SK-N-SH (cell line): Measurements from ENCODE around the gene AMZ1. TPM values are rescaled to one million over a fixed set of nuclear protein-coding genes. Genes with fewer than 3 reads are reported as not detected.

ENCODE experiments used
- CTCF ChIA-PET: fragments of 300-600, 350-600 bp; formaldehyde crosslinking; extraction: SDS; loops from one replicate; lab custom pipeline; 2021; lab: Yijun Ruan, JAX
- POLR2A ChIA-PET: fragments of 350-600 bp; sonication (Branson Sonifier 250); formaldehyde crosslinking; extraction: SDS; loops from one replicate; lab custom pipeline; 2020; ENCODE audit warnings: antibody characterized with exemption, inconsistent platforms; lab: Yijun Ruan, JAX
- DNase-seq: peaks from one replicate; pipeline ENCODE4 v3.0.0; 2012
- H2AFZ ChIP-seq: fragments of 200-600 bp; sonication (generic); 2 replicates; pipeline ENCODE4 v1.8.1; 2016; ENCODE audit warnings: antibody characterized with exemption, mild to moderate bottlenecking, low read depth
- H3F3A ChIP-seq: fragments of 200-600 bp; sonication (generic); replicated peaks from 2 replicates; pipeline ENCODE3; 2016; ENCODE audit warnings: antibody characterized with exemption, mild to moderate bottlenecking; ENCODE audit not compliant: insufficient read depth
- H3K27ac ChIP-seq, 2 experiments: fragments of 200-500 bp in 1 of 2; fragments of 200-600 bp in 1 of 2; sonication (Bioruptor generic) in 1 of 2; sonication (generic), shearing (Covaris generic) in 1 of 2; 2 replicates each; pipeline versions ENCODE4 v1.5.1 to v1.6.1; 2014 to 2016; ENCODE audit warnings: low read depth in 2 of 2, inconsistent platforms in 1 of 2, low read length in 1 of 2, mild to moderate bottlenecking in 1 of 2, mixed read lengths in 1 of 2
- H3K27me3 ChIP-seq: fragments of 200-600 bp; sonication (generic), shearing (Covaris generic); 2 replicates; pipeline ENCODE4 v1.6.1; 2016; ENCODE audit warnings: mixed run types; ENCODE audit not compliant: insufficient read depth
- H3K36me3 ChIP-seq, 2 experiments: fragments of 200-500 bp in 1 of 2; fragments of 200-600 bp in 1 of 2; sonication (Bioruptor generic) in 1 of 2; sonication (generic) in 1 of 2; replicated peaks in 1 of 2; 2 replicates each; pipeline versions ENCODE3 to v1.5.1; 2014 to 2016; ENCODE audit warnings: low read length in 1 of 2, mild to moderate bottlenecking in 1 of 2; ENCODE audit not compliant: insufficient read depth in 2 of 2, control insufficient read depth in 1 of 2
- H3K4me1 ChIP-seq, 2 experiments: fragments of 200-500 bp in 1 of 2; fragments of 200-600 bp in 1 of 2; sonication (Bioruptor generic) in 1 of 2; sonication (generic), shearing (Covaris generic) in 1 of 2; 2 replicates each; pipeline versions ENCODE4 v1.5.1 to v1.6.1; 2014 to 2016; ENCODE audit warnings: low read depth in 1 of 2, low read length in 1 of 2, mixed run types in 1 of 2; ENCODE audit not compliant: insufficient read depth in 2 of 2, control insufficient read depth in 1 of 2
- H3K4me2 ChIP-seq: fragments of 200-600 bp; sonication (generic), shearing (Covaris generic); 2 replicates; pipeline ENCODE4 v1.6.1; 2017; ENCODE audit warnings: mixed run types
- H3K4me3 ChIP-seq, 2 experiments: fragments of 200-500 bp in 1 of 2; fragments of 200-600 bp in 1 of 2; sonication (Bioruptor generic) in 1 of 2; sonication (generic), shearing (Covaris generic) in 1 of 2; 2 replicates each; pipeline versions ENCODE4 v1.5.1 to v1.8.1; 2014 to 2016; ENCODE audit warnings: low read depth in 2 of 2, inconsistent platforms in 1 of 2, low read length in 1 of 2, mild to moderate bottlenecking in 1 of 2, mixed read lengths in 1 of 2, moderate library complexity in 1 of 2
- H3K79me2 ChIP-seq: fragments of 200-600 bp; sonication (generic); 2 replicates; pipeline ENCODE4 v1.8.1; 2017; ENCODE audit warnings: mild to moderate bottlenecking; ENCODE audit not compliant: insufficient read depth
- H3K9ac ChIP-seq: fragments of 200-600 bp; sonication (generic); 2 replicates; pipeline ENCODE4 v1.6.1; 2017; ENCODE audit warnings: mixed run types
- H3K9me2 ChIP-seq: fragments of 200-600 bp; sonication (generic); 2 replicates; pipeline ENCODE4 v1.6.1; 2017; ENCODE audit warnings: mixed run types
- H3K9me3 ChIP-seq: fragments of 200-600 bp; sonication (generic); 2 replicates; pipeline ENCODE4 v1.6.1; 2017; ENCODE audit warnings: mixed run types, mild to moderate bottlenecking, moderate library complexity
- H4K20me1 ChIP-seq: fragments of 200-600 bp; sonication (generic); 2 replicates; pipeline ENCODE4 v1.6.1; 2017; ENCODE audit warnings: mild to moderate bottlenecking, mixed run types; ENCODE audit not compliant: insufficient read depth
- ELF1 ChIP-seq: IDR thresholded peaks from 2 replicates; pipeline ENCODE4 v1.4.0; 2012
- RAD21 ChIP-seq: IDR thresholded peaks from 2 replicates; pipeline ENCODE4 v1.6.1; 2012; ENCODE audit warnings: mild to moderate bottlenecking, low read length
- SMC3 ChIP-seq: IDR thresholded peaks from 2 replicates; pipeline ENCODE4 v1.6.1; 2012; ENCODE audit warnings: low read depth, low read length, improper control_type of control experiment
- TAF1 ChIP-seq: IDR thresholded peaks from 2 replicates; pipeline ENCODE4 v1.6.1; 2012; ENCODE audit warnings: low read depth, mild to moderate bottlenecking, low read length, moderate library complexity, borderline replicate concordance
- WGBS: methylation state at CpG from one replicate; pipeline ENCODE4 v1.1.6; 2017; ENCODE audit warnings: low lambda C conversion rate; 5-methylcytosine and 5-hydroxymethylcytosine counted together
- polyA plus RNA-seq, 3 experiments: library from polyadenylated mRNA; depleted of rRNA; stranded (reverse); fragments of >200 nt; gene quantifications; 2 replicates each; pipeline ENCODE4 v1.2.3, GENCODE V29; 2012
- TF ChIP-seq, protein P1 (sequence below): fragments of 200-600 bp; sonication (generic); IDR thresholded peaks from 2 replicates; pipeline ENCODE4 v1.6.1; 2017; ENCODE audit warnings: antibody characterized with exemption, mild to moderate bottlenecking, moderate library complexity

The AMZ1 gene
- polyA plus RNA-seq, 1 of the 3 experiments (the other 2 are of a cell fraction): 0.15 TPM

GRCh38 chr7:2661096-2661449, 26.9 kb upstream of the AMZ1 start:
- Histone ChIP-seq H3K36me3 (peaks cover 21 to 71% of the 10 kb centered on the region in 2 experiments), H3K27ac (peak overlapping the region in 1 of 2 experiments; percentile 35; a peak in 1 of 4 replicates), H3K9ac (no peak overlapping the region), H3K9me2 (no peaks in the 10 kb centered on the region), H2AFZ (no peak overlapping the region), H3F3A (no peaks in the 10 kb centered on the region), H4K20me1 (peaks cover 48% of the 10 kb centered on the region), H3K4me1 (peaks cover 0 to 39% of the 10 kb centered on the region in 2 experiments; a peak in 1 of 4 replicates), H3K9me3 (no peaks in the 10 kb centered on the region), H3K4me2 (no peak overlapping the region), H3K4me3 (no peak overlapping the region), H3K27me3 (no peaks in the 10 kb centered on the region), H3K79me2 (peaks cover 5% of the 10 kb centered on the region; the same call in 1 of the 2 replicates)
- 94% methylated on average over 10 of the region's 10 CpGs for WGBS
- POLR2A ChIA-PET: no interaction called here
- no peak for DNase-seq
- no peak for TF ChIP-seq TAF1
- TF ChIP-seq, all 33 proteins: peak for 0
- CTCF ChIA-PET: interaction anchor here (1.2 to 4.9 kb wide), 9 partner anchors 9 to 183 kb away, joined by 4 to 38 read pairs (median 8); partner anchors contain the start of gene IQCE

DNA sequence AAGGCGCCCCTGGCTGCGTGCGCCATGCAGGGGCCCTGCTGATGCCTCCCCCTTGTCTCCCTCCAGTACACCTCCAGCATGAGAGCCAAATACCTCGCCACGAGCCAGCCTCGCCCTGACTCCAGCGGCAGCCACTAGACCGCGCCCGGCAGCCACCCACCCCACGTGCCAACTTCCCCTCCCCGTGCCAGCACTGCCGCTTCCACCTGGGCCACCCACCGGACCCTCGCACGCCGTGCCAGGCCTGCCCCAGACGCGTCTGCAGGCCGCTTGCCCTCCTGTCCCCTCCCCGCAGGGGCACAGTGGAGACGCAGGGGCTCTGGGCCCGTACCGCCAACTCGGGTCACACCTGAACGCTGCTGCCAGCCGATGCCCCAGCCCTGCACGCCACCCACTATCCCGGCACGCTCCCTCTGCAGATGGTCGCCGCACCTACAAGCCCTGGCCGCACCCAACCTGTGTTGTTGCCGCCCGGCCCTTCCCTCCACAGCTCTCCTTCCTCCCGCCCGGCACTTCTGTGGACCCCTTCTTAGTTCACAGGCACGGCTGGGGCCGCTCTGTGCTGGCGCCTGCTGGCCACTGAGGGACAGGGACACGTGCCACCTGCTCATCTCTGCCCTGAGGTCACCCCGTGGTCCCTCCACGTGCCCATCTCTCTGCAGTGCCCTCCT, 26.3 kb upstream of the AMZ1 start:
- 93% methylated on average over 31 of the region's 43 CpGs for WGBS
- TF ChIP-seq, protein P1, sequence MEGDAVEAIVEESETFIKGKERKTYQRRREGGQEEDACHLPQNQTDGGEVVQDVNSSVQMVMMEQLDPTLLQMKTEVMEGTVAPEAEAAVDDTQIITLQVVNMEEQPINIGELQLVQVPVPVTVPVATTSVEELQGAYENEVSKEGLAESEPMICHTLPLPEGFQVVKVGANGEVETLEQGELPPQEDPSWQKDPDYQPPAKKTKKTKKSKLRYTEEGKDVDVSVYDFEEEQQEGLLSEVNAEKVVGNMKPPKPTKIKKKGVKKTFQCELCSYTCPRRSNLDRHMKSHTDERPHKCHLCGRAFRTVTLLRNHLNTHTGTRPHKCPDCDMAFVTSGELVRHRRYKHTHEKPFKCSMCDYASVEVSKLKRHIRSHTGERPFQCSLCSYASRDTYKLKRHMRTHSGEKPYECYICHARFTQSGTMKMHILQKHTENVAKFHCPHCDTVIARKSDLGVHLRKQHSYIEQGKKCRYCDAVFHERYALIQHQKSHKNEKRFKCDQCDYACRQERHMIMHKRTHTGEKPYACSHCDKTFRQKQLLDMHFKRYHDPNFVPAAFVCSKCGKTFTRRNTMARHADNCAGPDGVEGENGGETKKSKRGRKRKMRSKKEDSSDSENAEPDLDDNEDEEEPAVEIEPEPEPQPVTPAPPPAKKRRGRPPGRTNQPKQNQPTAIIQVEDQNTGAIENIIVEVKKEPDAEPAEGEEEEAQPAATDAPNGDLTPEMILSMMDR: 0 out of 2 replicates have a peak, but pooled peaks have one; percentile 13
- TF ChIP-seq SMC3 (peak; percentile 10; the same call in 1 of the 2 replicates), ELF1 (no peak), RAD21 (peak; percentile 24)
- DNase-seq: peak; percentile 69

More for the DNA sequence above, 26.3 kb upstream of the AMZ1 start:
- H3K4me2 ChIP-seq: no peak overlapping the region
- H4K20me1 ChIP-seq: peaks cover 48% of the 10 kb centered on the region
- no peaks in the 10 kb centered on the region for H3F3A ChIP-seq
- peak overlapping the region in 1 of 2 experiments; percentile 63; a peak in 1 of 4 replicates for H3K27ac ChIP-seq
- no peaks in the 10 kb centered on the region for H3K27me3 ChIP-seq
- CTCF ChIA-PET: interaction anchor here (0.6 to 4.9 kb wide), 14 partner anchors 9 to 211 kb away, joined by 3 to 38 read pairs (median 5); no protein-coding TSS in a partner anchor
- H3K9me2 ChIP-seq: no peaks in the 10 kb centered on the region
- no peak overlapping the region for H3K9ac ChIP-seq
- no peaks in the 10 kb centered on the region for H3K9me3 ChIP-seq
- no peaks in the 10 kb centered on the region for H3K79me2 ChIP-seq
- peaks cover 0 to 39% of the 10 kb centered on the region in 2 experiments; a peak in 1 of 4 replicates for H3K4me1 ChIP-seq
- POLR2A ChIA-PET: no interaction called here
- no peak overlapping the region; a peak in 1 of 4 replicates for H3K4me3 ChIP-seq
- no peak overlapping the region for H2AFZ ChIP-seq
- H3K36me3 ChIP-seq: peaks cover 14 to 64% of the 10 kb centered on the region in 2 experiments
